ENCODE data around the gene CTNNA2. TPM values are rescaled to one million over a fixed set of nuclear protein-coding genes. Genes with fewer than 3 reads are reported as not detected.
A peak's percentile ranks its signal among the peaks of the same experiment; 100 is the strongest.

CTNNA2 gene
- total RNA-seq, 1 experiment from 2014 or later = 5.5 TPM

- no peaks in the 10 kb centered on the region for H3K27me3 Mint-ChIP-seq (ENCODE audit: low read depth)
- Histone ChIP-seq H3K56ac (ENCODE audit: insufficient read length, low read depth, low read length) (no peak overlapping the region), H2BK15ac (ENCODE audit: low read depth, low read length) (no peak overlapping the region), H3K23ac (ENCODE audit: insufficient read length, low read depth, low read length) (no peak overlapping the region), H3K23me2 (ENCODE audit: insufficient read length, low read depth, low read length, poor library complexity, severe bottlenecking) (no peaks in the 10 kb centered on the region), H3T11ph (ENCODE audit: low read length) (no peak overlapping the region), H3K18ac (ENCODE audit: insufficient read length, low read depth, low read length) (no peak overlapping the region), H2AK5ac (ENCODE audit: insufficient read length, low read length) (no peak overlapping the region), H2BK5ac (ENCODE audit: insufficient read length, low read length) (no peak overlapping the region), H3K79me2 (ENCODE audit: insufficient read depth, low read length) (no peaks in the 10 kb centered on the region), H4K8ac (replicated peaks; ENCODE audit: insufficient read length, low read depth, low read length) (no peak overlapping the region), H4K20me1 (ENCODE audit: control insufficient read depth, insufficient read depth, insufficient read length) (no peaks in the 10 kb centered on the region), H3K4me1 (ENCODE audit: insufficient read depth, low read length) (no peaks in the 10 kb centered on the region), H3K27me3 (ENCODE audit: insufficient read depth, low read length) (no peaks in the 10 kb centered on the region), H3K14ac (ENCODE audit: insufficient read depth, low read length) (no peak overlapping the region), H3K79me1 (ENCODE audit: insufficient read depth, low read depth, low read length, poor library complexity, severe bottlenecking) (no peaks in the 10 kb centered on the region), H4K91ac (ENCODE audit: insufficient read length, low read depth, low read length) (no peak overlapping the region), H2BK120ac (ENCODE audit: low read depth, low read length, poor library complexity, severe bottlenecking) (no peak overlapping the region), H4K5ac (ENCODE audit: insufficient read length, low read depth, low read length) (no peak overlapping the region), H3K27ac (ENCODE audit: insufficient read length, low read depth, low read length) (no peak overlapping the region), H2AFZ (ENCODE audit: low read length) (no peak overlapping the region), H3K4ac (ENCODE audit: low read depth, low read length) (no peak overlapping the region), H2BK12ac (ENCODE audit: insufficient read length, low read depth, low read length) (no peak overlapping the region), H2BK20ac (ENCODE audit: low read depth, low read length, poor library complexity, severe bottlenecking) (no peak overlapping the region), H3K9me3 (ENCODE audit: control insufficient read depth, low read depth, low read length) (no peaks in the 10 kb centered on the region), H3K4me2 (ENCODE audit: insufficient read depth, insufficient read length, low read length) (no peak overlapping the region), H3K9ac (ENCODE audit: extremely low read depth, insufficient read length, low read length) (no peak overlapping the region)
- no peaks in the 10 kb centered on the region for H3K9me3 Mint-ChIP-seq
- peak overlapping the region; percentile 24 to 88 (median 88); a peak in 6 of 7 replicates for H3K27ac Mint-ChIP-seq
- peak; percentile 83 for DNase-seq
- H3K36me3 Mint-ChIP-seq (ENCODE audit: insufficient read depth in 1 of 3, low read depth in 3 of 3) = no peaks in the 10 kb centered on the region
- WGBS (ENCODE audit: extremely low coverage, insufficient read length, low lambda C conversion rate) = no CpG with 5 or more reads among the region's 9 CpGs
- TF ChIP-seq CTCF (conservative IDR thresholded peaks at IDR 0.05) = peak; percentile 71
- peak overlapping the region; percentile 28 to 46; a peak in 2 of 5 replicates for H3K4me3 Mint-ChIP-seq
- H3K4me1 Mint-ChIP-seq = peaks cover 8 to 10% of the 10 kb centered on the region in 2 experiments
Observed at GRCh38 chr2:79935771-79936657, 423.2 kb downstream of the CTNNA2 start.

All from H9 (cell line).